ENCODE data around the gene EPN3.

Gene EPN3

DNA sequence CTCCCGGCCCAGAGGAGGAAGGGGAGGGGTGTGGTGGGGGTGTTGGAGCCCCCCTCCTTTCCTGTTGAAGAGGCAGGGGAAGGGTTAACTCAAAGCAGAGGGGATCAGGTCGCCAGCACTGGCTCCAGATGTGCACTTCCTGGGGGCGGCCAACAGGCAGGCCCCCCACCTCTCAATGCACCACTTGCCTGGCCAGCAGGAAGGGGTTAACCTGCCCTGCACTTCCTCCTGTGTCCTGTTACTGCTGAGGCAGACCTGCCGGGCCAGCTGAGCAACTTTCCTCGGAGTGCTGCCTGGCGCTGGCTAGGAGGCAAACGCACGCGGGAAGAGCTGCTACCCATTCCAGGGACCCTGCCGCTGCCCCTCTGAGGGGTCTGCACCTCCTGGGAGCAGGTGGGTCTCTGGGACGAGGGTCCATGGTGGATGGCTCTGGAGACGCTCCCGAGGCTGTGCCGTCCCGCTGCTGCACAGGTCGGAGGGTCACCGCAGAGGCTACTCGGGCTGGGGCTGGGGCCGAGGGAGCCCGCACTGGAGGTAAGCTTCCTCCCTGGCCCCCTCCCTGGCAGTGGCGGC is at the start of gene EPN3:
TSS of gene EPN3 (plus strand) at position 284 of the 573 bp plus-strand sequence. CDS start 3,822 bp downstream, outside the sequence.
- no peak for DNase-seq

DNA sequence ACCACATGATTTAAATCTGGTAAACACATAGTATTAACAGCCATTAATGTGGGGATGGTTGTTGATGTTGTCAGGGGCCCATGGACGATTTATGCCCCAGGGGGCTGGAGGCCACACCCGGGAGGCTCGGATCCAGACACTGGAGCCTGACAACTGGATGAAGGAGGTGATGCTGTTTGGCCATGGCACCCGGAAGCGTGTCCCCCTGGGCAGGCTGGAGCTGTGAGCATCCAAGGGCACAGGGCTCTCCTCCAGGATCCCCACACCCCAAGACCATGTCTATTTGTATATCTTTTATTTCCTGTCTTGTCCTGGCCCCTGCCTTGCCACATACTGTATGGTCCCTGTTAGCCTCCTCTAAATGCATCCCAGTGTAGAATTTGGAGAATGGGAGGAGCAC is 49.3 kb upstream of the EPN3 start:
- no peak for DNase-seq

DNA sequence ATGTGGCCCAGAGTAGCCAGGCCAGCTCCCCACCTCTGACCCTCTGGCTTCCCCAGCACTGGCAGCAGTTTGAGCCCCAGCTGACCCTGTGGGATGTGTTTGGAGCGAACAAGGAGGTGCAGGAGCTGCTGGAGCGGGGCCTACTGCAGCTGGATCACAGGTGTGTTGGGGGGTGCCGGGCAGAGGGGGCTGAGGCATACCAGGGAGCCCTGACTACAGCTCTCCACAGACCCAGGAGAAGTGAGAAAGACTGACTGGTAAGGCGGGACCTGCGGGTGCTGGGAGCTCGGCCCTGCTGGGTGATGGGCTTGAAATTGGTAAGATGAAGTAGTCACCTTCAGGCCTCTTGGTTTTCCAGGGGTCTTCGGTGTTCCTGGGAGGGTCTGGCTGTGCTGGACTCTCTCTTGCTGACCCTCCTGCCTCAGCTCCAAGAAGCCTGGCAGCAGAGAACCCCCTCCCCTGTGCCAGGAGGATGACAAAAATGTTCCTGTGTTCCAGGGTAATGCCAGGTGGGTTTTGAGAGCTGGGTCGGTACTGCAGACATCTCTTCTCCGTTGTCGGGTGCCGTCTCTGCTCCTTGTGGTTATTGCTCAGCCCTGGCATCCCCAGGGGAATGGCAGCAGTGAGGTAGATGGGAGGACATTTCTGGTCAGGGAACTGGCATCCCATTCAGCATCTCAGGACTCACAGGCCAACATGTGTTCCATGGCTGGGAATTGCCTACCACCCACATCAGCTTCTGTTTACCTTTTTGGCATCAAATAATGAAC is 48.0 kb upstream of the EPN3 start:
- no peak for DNase-seq

DNA sequence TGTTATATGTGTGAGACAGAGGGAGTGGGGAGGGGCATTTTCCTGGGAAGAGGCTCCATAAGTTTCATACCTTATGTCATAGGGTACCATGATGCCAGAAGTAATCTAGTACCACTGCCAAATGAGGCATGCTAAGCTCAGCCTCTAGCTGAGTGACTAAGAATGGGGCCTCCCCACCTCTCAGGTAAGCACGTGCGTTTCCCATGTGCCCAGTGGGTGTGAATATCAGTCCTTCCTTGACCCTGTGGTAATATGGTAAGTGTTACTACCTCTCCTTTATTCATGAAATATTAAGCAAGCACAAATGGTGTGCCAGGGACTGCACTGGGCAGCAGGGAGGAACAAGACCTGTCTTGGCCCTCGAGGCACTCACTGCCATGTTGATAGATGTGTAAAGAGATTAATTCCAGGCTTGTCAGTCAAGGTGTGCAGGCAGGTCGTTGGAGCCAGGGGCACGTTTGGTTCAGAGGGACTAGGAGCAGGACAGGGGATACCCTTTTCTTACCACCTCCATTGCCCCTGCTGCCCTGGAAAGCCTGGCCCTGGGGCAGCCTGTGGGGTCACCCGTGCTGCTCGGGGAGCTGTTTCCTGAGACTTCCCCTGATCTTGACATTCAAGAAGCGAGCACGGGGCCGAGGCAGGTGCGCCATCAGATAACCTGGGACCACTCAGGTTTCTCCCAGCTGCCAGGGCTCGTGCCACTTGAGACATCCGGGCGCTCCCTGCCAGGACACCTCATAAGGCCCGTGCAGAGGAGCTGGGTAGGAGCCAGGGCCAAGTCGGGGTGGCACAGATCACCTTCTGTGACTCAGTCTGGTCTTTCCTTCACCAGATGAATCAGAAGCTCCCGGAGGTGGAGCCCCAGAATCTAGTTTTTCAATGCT is 45.1 kb upstream of the EPN3 start:
- DNase-seq, result no peak

DNA sequence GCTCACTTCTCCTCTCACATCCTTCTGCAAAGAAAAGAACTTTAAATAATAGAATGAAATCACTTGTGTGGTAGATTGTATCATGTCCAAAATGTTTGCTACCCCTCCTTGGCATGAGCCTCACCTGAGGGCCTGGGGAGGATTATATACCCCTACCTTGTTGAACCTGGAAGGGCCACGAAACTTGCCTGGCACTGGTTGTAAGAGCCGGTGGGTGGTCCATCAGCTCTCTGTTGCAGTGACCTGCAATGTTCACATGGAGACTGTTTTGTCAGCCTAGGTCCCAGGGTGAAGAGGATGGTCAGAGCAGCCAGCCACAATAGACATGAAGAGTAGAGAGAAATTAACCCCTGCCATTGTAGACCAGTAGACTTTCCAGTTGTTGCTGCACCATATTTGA is 43.7 kb upstream of the EPN3 start:
- DNase-seq, result no peak

DNA sequence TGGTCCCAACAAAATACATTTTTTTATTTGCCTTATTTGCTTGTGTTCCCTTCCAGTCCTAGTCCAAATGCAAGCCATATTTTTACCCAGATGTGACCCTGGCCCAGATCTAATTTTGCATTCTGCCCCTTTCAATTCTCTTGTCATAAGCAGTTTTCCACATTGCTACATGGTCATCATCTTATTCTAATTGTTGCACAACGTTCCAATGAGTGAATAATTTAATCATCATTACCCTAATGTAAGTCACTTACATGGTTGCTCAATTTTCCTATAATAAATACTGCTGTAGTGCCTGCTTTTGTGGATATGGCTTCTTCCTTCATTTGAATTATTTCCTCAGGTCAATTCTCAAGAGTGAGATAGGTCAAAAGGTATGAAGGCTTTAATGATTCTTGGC is 41.0 kb upstream of the EPN3 start:
- DNase-seq, result no peak

DNA sequence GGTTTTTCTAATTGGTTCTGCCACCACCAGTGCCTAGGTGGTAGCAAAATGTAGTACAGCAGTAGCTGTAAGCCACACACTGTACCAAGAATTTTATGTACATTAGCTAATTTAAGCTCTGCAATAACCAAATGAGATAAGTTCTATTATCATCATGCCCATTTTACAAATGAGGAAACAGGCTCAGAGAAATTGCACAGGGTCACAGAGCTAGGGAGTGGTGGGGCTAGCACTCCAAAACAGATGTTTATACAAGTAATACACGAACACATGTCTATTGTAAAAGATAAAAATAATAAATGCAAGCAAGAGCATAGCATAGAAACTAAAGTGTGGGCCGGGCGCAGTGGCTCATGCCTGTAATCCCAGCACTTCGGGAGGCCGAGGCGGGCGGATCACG is 40.3 kb upstream of the EPN3 start:
- no peak for DNase-seq

DNA sequence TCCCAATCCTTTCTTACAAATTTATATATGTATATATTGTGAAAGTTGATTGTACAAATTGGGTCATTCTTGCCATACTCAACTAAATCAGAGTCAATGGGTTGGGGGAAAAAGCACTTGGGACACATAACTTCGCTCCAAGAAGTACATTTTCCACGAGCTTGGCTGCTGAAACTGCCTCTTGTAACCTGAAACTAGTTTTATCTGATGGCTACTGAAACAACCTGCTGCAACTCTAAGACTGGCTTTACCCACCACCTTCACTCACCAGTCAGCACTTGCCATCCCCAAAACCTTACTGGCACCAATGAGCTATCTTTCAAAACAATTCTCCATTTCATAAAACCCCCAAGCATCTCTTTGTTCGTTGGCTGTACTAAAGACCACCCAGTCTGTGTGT is 38.8 kb upstream of the EPN3 start:
- DNase-seq, result no peak

DNA sequence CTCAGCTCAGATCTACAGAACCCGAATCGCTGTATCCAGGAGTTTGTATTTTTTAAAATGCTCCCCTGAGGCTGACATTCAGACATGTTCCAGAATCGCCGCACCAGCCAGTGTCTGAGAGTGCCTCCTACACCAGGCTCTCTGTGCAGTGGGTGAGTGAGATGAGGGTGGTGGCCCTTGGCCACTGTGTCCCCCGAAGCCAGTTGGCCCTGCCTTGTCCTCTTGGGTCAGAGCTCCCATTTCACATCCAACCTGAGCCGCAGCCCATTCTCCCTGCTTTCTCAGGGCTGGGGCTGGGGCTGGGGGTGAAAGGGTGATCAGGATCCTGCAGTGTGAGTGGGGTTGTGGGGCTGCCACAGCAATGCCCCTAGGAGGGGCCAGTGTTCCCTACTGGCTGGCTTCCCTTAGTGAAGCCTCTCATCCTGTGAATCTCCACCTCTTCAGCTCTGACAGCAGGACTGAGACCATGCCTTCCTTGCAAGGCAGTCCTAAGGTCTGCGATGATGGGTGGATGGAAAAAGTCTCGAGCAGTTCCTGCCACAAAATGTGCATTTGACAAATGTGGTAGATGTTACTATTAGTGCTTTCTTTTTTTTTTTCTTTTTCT is 37.2 kb upstream of the EPN3 start:
- DNase-seq, result no peak

DNA sequence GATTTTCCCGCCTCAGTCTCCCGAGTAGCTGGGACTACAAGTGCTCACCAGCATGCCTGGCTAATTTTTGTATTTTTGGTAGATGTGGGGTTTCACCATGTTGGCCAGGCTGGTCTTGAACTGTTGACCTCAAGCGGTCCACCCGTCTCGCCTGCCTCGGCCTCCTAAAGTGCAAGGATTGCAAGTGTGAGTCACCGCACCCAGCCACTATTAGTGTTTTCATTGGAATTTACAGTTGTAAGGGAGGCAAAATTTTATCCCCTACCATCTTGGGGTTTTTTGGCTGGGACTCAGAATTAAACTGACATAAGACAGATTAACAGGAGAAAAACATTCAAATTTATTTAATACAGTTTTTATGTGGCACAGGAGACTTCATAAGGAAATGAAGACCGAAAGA is 36.6 kb upstream of the EPN3 start:
- DNase-seq, result no peak

DNA sequence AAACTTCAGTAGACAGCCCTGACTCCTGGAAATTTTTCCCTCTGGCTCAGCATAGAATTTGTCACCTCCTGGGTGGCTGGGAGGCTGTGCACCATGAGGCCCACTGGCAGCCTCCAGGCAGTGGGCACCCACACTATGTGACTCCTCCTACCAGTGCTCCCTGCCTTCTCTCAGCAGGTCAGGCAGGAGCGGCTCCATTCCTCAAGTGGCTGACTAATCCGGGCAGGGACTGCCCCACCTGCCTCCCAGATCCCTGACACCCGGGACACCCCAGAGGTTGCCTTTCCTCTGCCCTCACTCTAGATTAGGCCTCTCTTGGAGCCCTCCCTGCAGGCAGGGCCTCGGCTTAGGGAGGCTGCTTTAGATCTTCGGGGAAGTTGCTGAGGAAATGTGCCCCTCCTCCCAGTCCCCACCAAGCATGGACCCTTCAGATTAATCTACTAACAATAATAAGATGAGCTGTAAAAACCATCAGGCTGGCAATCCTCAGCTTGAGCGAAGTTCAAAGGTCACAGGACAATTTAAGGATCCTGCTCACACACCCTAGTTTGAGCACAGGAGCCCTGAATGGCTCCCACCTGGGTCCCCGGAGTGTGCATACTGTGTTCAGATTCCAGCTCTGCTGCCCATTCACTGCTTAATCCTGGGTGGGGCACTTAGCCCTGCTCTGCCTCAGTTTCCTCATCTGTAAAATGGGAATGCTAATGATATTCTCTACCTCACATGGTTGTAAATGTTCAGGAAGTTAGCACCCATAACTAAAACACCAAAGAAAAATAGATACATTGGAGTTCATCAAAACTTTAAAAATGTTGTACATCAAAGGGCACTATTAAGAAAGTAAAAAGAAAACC is 34.3 kb upstream of the EPN3 start:
- no peak for DNase-seq

DNA sequence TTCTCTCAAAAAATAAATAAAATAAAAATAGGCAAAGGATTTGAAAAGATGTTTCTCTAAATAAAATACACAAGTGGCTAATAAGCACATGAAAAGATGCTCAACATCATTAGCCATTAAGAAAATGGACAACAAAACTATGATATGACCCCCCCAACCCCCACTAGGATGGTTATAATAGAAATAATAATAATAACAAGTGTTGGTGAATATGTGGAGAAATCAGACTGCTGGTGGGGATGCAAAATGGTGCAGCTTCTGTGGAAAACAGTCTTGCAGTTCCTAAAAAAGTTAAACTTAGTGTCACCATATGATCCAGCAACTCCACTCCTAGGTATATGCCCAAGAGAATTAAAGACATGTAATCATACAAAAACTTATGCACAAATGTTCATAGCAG is 33.3 kb upstream of the EPN3 start:
- DNase-seq, result no peak

DNA sequence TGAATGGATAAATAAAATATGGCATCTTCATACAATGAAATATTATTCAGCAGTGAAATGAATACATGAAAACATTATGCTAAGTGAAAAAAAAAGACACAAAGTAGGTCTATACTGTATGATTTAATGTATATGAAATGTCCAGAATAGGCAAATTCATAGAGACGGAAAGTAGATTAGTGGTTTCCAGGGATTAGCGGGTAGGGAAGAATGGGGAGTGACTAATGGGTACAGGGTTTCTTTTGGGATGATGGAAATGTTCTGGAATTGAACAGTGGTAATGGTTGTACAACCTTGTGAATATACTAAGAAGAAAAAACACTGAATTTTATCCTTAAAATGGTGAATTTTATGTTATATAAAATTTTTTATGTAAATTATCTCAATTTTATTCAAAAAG is 32.8 kb upstream of the EPN3 start:
- no peak for DNase-seq

DNA sequence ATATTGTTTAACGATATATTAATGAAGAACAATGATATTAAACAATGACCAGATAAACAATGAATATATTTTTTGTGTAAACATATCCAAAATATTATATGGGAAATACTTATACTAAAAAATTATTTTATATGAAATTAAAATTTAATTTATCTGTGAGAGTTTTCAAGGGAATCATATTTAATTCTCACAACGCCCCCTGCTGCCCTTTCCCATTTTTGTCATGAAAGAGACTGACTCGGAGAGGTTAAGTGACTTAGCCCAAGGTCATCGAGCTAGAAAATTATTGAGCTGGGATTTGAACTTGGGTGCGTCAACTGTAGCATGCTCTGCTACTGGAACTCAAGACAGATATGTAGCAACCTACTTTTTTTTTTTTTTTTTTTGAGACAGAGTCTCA is 31.5 kb upstream of the EPN3 start:
- peak in 1 of 2 donors; percentile 52 for DNase-seq

DNA sequence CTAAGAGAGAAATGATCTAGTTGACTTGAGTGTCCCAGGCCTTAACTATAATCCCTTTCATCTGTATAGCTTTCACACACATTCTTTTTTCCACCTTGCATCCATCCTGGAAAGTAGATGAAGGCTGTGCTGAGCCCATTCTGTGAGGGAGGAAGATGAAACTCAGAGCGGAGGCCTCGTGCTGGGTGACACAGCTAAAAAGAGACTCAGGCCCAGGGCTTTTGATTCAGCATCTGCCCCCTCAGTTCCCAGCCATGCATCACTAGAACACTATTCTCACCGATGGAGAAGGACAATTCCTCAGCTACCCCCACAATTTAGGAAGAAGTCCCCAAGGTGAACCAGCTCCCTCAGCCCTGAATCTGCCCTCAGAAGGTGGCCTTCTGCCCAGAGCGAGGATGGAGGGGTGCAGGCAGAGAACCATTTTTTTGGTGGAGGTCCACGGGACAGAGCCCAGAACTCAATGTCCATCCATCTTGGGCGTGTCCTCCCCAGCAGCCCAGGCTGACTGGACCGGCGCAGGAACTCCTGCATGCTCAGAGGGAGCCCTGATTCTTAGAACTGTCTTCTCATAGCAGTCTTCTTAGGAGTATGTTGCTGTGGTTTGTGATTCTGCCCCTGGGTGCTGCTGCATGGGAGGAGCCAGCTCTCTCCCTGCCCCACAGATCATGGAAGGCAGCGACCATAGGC is 30.1 kb upstream of the EPN3 start:
- no peak for DNase-seq

DNA sequence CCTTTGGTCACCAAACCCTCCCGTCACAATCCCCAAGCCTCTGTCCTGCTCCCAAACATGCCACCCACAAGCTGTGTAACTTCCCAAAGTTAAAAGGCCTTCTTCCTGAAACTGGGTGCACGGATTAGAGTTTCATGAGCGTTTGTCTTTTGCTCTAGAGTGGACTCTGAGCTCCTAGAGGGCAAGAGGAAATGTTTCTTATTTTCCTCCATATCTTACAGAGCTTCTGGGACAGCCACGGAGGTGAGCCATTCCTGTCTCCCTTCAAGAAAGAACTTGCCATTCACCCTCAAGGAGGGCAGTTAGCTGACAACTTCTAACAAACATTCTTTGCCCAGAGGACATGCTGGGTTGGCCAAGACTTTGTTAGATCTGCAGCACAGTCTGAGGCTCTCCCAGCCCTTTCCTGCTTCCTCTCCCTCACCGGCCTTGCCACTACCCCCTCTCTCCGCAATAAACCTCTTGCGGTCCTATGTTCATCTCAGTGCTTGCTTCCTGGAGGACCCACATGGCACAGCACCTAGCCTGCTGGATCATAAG is 26.9 kb upstream of the EPN3 start:
- DNase-seq, result no peak

DNA sequence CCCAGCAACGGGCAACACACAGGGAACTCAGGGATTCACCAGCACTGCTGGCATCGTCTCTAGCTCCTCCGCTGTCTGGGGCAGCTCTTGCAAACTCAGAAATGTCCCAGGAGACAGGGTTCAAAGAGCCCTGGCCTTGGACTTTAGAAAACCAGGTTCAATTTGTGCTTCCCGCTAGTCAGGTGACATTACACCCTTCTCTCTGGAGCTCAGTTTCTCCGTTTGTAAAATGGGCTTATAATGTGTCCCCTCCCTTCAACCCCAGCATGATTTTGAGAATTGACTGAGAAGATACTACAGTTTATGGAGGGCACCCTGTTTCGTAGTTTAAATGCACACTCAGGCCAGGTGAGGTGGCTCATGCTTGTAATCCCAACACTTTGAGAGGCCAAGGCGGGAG is 26.2 kb upstream of the EPN3 start:
- DNase-seq, result no peak

DNA sequence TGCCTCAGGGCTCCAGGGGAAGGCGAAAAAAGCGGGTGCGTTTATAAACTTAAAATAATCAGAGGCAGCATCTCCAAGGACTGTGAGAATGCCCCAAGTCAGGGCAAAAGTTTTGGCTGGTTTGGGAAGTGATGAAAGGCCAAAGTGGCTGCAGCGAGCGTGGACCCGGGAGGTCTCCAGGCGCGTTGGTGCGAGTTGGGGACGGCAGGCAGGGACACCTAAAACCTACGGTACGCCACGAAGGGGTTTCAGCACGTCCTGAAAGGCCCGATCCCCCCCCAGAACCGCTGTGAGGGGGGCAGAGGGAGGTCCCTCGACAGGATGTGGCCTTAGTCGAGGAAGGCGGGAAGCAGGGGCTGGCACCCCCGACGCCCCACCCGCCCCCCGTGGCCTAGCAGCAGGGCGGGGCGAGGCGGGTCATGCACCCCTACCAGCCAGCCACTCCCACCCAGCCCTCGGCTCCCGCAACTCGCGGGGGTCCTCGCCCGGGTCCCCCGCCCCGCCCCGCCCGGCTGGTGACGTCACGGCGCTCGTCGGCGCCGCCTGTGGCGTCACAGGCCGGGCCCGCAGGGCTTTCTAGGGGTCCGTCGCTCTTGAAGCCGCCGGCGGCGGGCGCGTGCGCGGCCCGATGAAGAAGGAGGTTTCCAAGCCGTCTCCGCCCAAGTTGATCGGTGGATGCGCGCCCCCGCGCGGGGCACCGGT is 24.5 kb upstream of the EPN3 start, which contains the start of gene MYCBPAP:
TSS of gene MYCBPAP (plus strand) at position 569 of the 702 bp plus-strand sequence. CDS start 236 bp downstream, outside the sequence.
- peak; percentile 82 to 87 for DNase-seq

DNA sequence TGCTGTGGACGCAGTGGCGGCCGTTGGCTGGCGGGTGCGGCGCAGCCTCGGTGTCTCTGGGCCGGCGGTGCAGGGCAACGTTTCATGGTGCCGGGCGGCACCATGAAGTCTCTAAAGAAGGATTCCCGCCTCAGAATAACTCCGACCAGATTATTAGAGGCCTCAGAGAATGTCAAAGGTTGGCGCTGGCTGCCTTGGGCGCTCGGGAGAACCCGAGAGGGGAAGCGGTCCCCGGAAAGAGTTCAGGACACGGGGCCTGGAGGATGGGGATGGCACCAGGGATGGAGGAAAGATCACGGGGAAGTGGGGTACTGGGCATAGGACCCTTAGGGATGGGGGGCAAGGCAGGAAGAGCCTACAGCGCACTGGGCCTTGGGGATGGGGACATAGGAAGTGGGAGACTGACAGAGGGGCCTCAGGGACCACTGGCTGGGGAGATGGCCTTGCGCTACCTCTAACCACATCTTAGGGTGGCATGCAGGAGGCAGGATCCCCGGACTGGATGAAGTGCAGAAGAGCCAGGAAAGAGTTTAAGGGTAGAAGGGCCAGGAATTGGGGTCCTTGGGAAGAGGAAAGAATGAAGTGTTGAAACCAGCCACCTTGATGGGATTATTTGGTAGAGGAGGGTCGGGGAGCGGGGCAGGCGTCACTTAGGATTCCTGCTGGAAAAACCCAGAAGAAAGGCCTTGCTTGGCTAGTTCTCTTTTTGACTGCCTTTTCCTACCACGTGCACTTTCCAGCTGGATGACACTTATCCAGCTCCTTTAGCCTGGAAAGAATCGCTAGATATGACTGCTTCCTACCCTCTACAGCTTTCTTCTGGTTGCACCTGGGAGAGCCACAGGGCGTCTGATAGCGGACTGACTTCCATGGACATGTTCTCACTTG is 23.7 kb upstream of the EPN3 start:
- no peak for DNase-seq

DNA sequence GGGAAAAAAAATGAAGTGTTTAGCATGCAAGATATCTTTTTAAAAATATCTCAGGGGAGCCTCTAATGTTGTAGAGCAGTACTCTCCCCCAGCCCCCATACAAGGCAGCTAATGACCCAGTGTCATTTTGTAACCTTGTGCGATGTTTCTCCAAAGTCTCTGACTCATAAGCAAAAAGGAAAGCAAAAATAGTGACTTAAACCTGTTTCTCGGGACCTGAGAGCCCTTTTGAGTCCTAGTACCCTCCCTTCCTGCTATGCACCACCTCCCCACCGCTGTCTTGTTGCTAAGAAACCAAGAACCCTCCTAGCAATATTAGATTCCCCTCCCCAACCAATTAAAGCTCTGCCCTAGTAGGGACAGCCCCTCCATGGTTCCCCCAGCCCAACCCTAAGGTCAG is 21.5 kb upstream of the EPN3 start:
- peak; percentile 38 to 72 for DNase-seq
